ENCODE results near the gene RPL27A. TPM values are rescaled to one million over a fixed set of nuclear protein-coding genes. Genes with fewer than 3 reads are reported as not detected.

Gene RPL27A
- total RNA-seq, 1 donor from 2014 or later, result 1,116 TPM

- H3K36me3 ChIP-seq, result no peaks in the 10 kb centered on the region
- H3K36me3 Mint-ChIP-seq, result peaks cover 6% of the 10 kb centered on the region
- peaks cover 33% of the 10 kb centered on the region for H3F3A ChIP-seq (ENCODE audit: low read depth)
- peak; percentile 7 for DNase-seq (ENCODE audit: low spot score)
- H3K79me2 ChIP-seq (ENCODE audit: low read depth), result no peaks in the 10 kb centered on the region
- peaks cover 3% of the 10 kb centered on the region for H3K27me3 Mint-ChIP-seq (ENCODE audit: insufficient read depth, low read depth)
- H3K9me3 Mint-ChIP-seq, result peaks cover 4% of the 10 kb centered on the region
- peaks cover 59% of the 10 kb centered on the region for H3K4me1 Mint-ChIP-seq
- H3K4me1 ChIP-seq, result peaks cover 45% of the 10 kb centered on the region
- peak overlapping the region; percentile 95 for H3K27ac ChIP-seq
- H3K4me2 ChIP-seq, result peak overlapping the region; percentile 78
- peak overlapping the region; percentile 76 for H3K4me3 Mint-ChIP-seq
- no peaks in the 10 kb centered on the region for H3K27me3 ChIP-seq
- peak overlapping the region; percentile 100 for H3K27ac Mint-ChIP-seq
- H3K4me3 ChIP-seq, result peak overlapping the region; percentile 31
- TF ChIP-seq EZH2phosphoT487 (IDR thresholded peaks at IDR 0.05) (no peak), CTCF (IDR thresholded peaks at IDR 0.05) (no peak), EZH2 (IDR thresholded peaks at IDR 0.05) (no peak)
- H3K9ac ChIP-seq, result no peak overlapping the region
- H2AFZ ChIP-seq (replicated peaks), result no peak overlapping the region
- no peaks in the 10 kb centered on the region for H4K20me1 ChIP-seq (ENCODE audit: low read depth)
- no peaks in the 10 kb centered on the region for H3K9me3 ChIP-seq (ENCODE audit: low read depth)
These were observed 10.9 kb upstream of the RPL27A start for GRCh38 chr11:8671651-8672062.

- H3K9ac ChIP-seq, result no peak overlapping the region
- H3K27me3 ChIP-seq, result no peaks in the 10 kb centered on the region
- peaks cover 3% of the 10 kb centered on the region for H3K27me3 Mint-ChIP-seq (ENCODE audit: insufficient read depth, low read depth)
- peak overlapping the region; percentile 76 for H3K4me3 Mint-ChIP-seq
- H3K9me3 Mint-ChIP-seq, result no peaks in the 10 kb centered on the region
- DNase-seq (ENCODE audit: low spot score), result no peak
- peak overlapping the region; percentile 95 for H3K27ac ChIP-seq
- no peak for TF ChIP-seq CTCF (IDR thresholded peaks at IDR 0.05)
- no peak for TF ChIP-seq EZH2 (IDR thresholded peaks at IDR 0.05)
- no peak for TF ChIP-seq EZH2phosphoT487 (IDR thresholded peaks at IDR 0.05)
- H3K4me1 ChIP-seq, result peaks cover 48% of the 10 kb centered on the region
- H3K36me3 ChIP-seq, result no peaks in the 10 kb centered on the region
- peaks cover 62% of the 10 kb centered on the region for H3K4me1 Mint-ChIP-seq
- H2AFZ ChIP-seq (replicated peaks), result no peak overlapping the region
- peaks cover 33% of the 10 kb centered on the region for H3F3A ChIP-seq (ENCODE audit: low read depth)
- H3K4me2 ChIP-seq, result peak overlapping the region; percentile 78
- peaks cover 2% of the 10 kb centered on the region for H3K36me3 Mint-ChIP-seq
- no peak overlapping the region for H3K4me3 ChIP-seq
- peak overlapping the region; percentile 100 for H3K27ac Mint-ChIP-seq
- H3K9me3 ChIP-seq (ENCODE audit: low read depth), result no peaks in the 10 kb centered on the region
- no peaks in the 10 kb centered on the region for H4K20me1 ChIP-seq (ENCODE audit: low read depth)
- H3K79me2 ChIP-seq (ENCODE audit: low read depth), result no peaks in the 10 kb centered on the region
These were observed 10.2 kb upstream of the RPL27A start for GRCh38 chr11:8672346-8672745.

GRCh38 chr11:8674859-8675258 lies 7.7 kb upstream of the RPL27A start:
- Mint-ChIP-seq H3K4me1 (peaks cover 55% of the 10 kb centered on the region), H3K36me3 (peaks cover 7% of the 10 kb centered on the region), H3K4me3 (no peak overlapping the region), H3K27me3 (ENCODE audit: insufficient read depth, low read depth) (peaks cover 3% of the 10 kb centered on the region), H3K27ac (no peak overlapping the region), H3K9me3 (no peaks in the 10 kb centered on the region)
- H3K27me3 ChIP-seq, result no peaks in the 10 kb centered on the region
- H4K20me1 ChIP-seq (ENCODE audit: low read depth), result no peaks in the 10 kb centered on the region
- H2AFZ ChIP-seq (replicated peaks), result no peak overlapping the region
- no peak overlapping the region for H3K9ac ChIP-seq
- H3K4me3 ChIP-seq, result no peak overlapping the region
- TF ChIP-seq CTCF (IDR thresholded peaks at IDR 0.05) (no peak), EZH2 (IDR thresholded peaks at IDR 0.05) (no peak), EZH2phosphoT487 (IDR thresholded peaks at IDR 0.05) (no peak)
- H3K36me3 ChIP-seq, result no peaks in the 10 kb centered on the region
- H3K79me2 ChIP-seq (ENCODE audit: low read depth), result no peaks in the 10 kb centered on the region
- no peak for DNase-seq (ENCODE audit: low spot score)
- no peak overlapping the region for H3K4me2 ChIP-seq
- peaks cover 33% of the 10 kb centered on the region for H3F3A ChIP-seq (ENCODE audit: low read depth)
- no peaks in the 10 kb centered on the region for H3K9me3 ChIP-seq (ENCODE audit: low read depth)
- H3K4me1 ChIP-seq, result peaks cover 45% of the 10 kb centered on the region
- H3K27ac ChIP-seq, result no peak overlapping the region

All from neural progenitor cell (in vitro differentiated cells).